HG02973 (cell line): Measurements from ENCODE around the gene DLEC1.

Source experiments
- ATAC-seq: cut with Tn5 transposase; IDR thresholded peaks from one replicate; pipeline ENCODE4 v1.9.1; 2021; ENCODE audit warnings: moderate library complexity; ENCODE audit not compliant: unreplicated experiment

DLEC1 gene, protein sequence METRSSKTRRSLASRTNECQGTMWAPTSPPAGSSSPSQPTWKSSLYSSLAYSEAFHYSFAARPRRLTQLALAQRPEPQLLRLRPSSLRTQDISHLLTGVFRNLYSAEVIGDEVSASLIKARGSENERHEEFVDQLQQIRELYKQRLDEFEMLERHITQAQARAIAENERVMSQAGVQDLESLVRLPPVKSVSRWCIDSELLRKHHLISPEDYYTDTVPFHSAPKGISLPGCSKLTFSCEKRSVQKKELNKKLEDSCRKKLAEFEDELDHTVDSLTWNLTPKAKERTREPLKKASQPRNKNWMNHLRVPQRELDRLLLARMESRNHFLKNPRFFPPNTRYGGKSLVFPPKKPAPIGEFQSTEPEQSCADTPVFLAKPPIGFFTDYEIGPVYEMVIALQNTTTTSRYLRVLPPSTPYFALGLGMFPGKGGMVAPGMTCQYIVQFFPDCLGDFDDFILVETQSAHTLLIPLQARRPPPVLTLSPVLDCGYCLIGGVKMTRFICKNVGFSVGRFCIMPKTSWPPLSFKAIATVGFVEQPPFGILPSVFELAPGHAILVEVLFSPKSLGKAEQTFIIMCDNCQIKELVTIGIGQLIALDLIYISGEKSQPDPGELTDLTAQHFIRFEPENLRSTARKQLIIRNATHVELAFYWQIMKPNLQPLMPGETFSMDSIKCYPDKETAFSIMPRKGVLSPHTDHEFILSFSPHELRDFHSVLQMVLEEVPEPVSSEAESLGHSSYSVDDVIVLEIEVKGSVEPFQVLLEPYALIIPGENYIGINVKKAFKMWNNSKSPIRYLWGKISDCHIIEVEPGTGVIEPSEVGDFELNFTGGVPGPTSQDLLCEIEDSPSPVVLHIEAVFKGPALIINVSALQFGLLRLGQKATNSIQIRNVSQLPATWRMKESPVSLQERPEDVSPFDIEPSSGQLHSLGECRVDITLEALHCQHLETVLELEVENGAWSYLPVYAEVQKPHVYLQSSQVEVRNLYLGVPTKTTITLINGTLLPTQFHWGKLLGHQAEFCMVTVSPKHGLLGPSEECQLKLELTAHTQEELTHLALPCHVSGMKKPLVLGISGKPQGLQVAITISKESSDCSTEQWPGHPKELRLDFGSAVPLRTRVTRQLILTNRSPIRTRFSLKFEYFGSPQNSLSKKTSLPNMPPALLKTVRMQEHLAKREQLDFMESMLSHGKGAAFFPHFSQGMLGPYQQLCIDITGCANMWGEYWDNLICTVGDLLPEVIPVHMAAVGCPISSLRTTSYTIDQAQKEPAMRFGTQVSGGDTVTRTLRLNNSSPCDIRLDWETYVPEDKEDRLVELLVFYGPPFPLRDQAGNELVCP (N-terminal part only)

GRCh38 chr3:38039101-38039898 is at the start of gene DLEC1:
Gene DLEC1 (plus strand): TSS chr3:38039208. CDS start chr3:38039226, 18 bp downstream.
- ATAC-seq, result peak; percentile 82

DNA sequence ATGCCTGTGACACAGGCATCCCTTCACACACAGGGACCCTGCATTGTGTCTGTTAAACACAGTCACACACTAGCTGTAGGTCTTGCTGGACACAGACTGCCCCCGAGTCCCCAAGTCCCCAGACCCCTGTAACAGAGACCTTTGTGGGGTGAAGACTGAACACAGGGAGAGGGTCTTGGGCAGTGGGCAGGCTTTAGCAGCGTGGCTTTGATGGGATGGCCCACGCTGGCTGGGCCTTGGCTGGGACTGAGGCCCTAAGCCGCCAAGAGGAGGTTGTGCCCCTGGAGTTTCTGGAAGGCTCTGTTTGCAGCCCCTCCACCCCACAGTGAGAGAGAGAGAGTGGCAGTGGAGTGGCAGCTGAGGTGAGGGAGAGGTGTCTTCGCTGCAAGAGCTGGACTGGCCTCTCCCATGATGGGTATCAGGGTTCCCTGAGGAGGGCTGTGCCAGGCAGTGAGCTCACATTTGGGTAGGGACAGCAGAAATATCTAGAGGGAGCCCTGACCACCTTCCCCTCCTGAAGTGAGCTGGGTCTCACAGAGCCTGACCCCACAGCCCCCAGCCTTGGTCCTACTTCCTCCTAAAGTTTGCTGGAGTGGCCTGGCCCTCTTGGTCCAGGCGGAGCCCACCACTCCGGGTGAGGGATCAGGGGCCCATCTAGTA is 49.1 kb upstream of the DLEC1 start:
- no peak for ATAC-seq

DNA sequence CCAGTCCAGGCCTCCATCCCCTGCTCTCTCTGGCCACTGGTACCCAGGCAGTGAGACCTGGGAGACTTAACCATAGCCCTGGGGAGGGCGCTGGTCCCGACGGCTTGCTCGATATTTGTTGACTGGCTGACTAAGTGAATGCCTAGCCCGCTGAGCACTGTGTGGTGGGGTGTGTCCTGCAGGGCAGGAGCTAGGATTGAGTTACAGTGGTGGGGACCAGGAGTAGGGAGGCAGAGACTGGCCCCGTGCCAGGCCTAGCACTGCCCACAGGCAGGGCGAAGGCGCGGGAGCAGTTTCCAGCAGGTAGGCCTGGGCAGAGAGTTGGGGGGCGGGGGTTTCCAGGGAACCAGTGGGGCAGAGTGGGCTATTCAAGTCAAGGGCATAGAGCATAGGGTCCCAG is 48.5 kb upstream of the DLEC1 start, which contains the start of gene VILL:
VILL (plus strand) TSS at position 260 of the 400 bp plus-strand sequence. CDS start 2,887 bp downstream, outside the sequence.
- ATAC-seq, result no peak

- ATAC-seq, result no peak
Observed at GRCh38 chr3:37991109-37991508, 47.9 kb upstream of the DLEC1 start.

GRCh38 chr3:37991823-37992222 is 47.2 kb upstream of the DLEC1 start:
- ATAC-seq, result no peak

- ATAC-seq, result no peak
Observed at GRCh38 chr3:37992271-37993066, 46.5 kb upstream of the DLEC1 start.

- ATAC-seq, result no peak
Observed at GRCh38 chr3:37993067-37993455, 45.9 kb upstream of the DLEC1 start.

DNA sequence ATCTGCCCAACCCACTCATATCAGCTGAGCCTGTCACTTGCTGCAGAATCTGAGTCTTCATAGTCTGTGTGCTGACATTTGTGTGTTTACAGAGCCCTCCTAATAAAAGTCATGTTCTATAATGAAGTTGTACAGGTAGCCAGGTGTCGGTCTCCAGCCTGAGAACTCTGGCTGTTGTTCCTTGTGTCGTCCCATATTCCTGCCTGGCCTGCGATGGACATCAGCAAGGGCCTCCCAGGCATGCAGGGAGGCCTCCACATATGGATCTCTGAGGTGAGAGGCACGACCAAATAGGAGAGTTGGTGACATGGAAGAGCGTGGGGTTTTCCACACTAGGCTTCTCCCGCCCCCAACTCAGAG is 45.6 kb upstream of the DLEC1 start:
- ATAC-seq, result no peak

- ATAC-seq, result peak; percentile 58
Observed at GRCh38 chr3:37993820-37994638, 45.0 kb upstream of the DLEC1 start.

GRCh38 chr3:37994639-37994972 is 44.4 kb upstream of the DLEC1 start:
- no peak for ATAC-seq

DNA sequence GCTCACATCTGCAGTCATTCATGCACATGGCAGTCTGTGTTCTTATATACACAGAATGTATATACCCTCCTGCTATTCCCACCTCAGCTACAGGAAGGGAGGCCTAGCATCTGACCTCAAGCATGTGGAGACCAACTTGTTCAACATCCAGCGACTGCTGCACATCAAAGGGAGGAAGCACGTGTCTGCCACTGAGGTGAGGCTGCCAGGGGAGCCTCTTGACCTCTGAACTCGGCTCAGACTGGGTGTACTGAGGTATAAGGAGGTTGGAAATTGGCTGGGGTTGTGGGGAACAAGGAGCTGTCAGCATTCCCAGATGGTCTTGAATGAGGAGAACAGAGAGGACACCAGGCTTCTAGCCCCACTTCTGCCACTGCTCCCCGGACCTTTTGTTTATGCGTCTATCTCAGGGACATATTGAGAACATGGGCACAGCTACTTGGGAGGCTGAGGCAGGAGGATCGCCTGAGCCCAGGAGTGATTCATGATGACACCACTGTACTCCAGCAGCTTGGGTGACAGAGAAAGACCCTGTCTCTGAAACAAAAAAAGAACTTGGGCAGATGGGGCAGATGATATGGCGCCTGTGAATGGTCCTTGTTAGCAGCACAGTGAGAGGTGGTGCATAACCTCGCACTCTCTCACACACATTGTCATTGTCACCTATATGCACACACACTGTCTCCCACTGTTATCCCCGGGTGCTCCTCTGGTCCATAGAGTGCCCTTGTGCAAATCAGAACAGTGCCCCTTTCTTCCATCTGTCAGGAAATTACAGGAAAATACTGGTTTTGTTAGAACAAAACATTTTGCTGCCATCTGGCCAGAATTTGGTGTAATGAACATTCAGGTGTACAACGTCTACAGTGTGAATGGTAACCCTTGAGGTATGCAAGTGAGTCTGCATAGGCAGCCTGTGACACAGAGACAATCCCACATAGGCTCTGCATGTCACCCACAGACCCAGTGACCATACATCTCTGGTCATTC is 43.1 kb upstream of the DLEC1 start:
- no peak for ATAC-seq

DNA sequence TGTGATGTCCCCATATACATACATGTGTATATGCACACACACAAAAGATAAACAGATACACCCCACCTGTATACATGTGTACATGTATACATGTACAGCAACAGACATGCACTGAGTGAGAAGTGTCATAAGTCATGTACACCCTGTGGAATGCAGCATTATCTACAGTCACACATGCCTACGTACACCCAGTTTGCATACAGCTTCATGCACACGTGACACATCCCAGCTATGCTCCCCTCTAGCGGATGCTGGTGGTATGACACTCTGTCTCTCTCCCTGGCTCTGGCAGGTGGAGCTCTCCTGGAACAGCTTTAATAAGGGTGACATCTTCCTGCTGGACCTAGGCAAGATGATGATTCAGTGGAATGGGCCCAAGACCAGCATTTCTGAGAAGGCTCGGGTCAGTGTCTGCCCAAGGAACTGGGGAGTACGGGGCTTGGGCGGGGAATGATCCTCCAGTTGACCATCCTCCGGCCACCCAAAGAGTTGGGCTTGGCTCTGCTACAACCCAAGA is 42.2 kb upstream of the DLEC1 start:
- peak; percentile 53 for ATAC-seq

- ATAC-seq, result no peak
Observed at GRCh38 chr3:37997342-37997741, 41.7 kb upstream of the DLEC1 start.

DNA sequence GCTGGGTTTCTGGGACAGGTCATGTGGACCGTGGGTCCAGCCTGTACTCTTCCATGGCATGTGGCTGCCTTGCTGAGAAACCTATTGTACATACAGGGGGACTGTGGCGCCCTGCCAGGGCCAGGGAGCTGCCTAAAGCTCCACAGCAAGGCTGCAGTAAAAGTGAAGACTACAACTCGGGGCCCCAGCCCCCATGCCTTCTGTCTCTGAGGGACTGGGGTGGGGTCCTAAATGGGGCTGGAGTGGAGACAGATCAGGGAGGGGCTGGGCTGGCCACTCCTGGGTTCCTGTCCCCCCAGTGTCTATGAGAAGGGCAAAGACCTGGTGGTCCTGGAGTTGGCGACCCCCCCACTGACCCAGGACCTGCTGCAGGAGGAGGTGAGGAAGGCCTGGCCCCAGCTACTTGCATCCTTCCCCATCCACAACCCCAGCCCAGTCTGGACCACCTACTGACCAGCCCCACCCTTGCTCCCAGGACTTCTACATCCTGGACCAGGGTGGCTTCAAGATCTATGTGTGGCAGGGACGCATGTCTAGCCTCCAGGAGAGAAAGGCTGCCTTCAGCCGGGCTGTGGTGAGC is 41.1 kb upstream of the DLEC1 start:
- no peak for ATAC-seq

DNA sequence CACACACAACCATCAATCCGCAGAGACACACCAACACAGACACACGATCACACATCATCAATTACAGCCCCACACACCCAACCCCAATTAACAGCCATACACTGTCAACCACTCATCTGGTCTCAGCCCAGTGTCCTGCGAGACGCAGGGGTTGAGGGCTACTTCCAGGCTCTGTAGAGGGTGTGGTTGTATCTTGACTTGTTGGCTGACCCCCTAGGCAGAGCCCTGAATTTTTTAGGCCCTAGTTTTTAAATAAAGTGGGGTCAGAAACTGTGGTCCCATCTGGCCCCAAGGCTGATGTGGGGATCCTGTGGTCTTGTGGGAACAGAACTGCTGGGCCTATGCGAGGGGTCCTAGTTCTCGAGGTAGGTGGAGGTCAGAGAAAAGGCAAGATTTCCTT is 39.2 kb upstream of the DLEC1 start:
- no peak for ATAC-seq

DNA sequence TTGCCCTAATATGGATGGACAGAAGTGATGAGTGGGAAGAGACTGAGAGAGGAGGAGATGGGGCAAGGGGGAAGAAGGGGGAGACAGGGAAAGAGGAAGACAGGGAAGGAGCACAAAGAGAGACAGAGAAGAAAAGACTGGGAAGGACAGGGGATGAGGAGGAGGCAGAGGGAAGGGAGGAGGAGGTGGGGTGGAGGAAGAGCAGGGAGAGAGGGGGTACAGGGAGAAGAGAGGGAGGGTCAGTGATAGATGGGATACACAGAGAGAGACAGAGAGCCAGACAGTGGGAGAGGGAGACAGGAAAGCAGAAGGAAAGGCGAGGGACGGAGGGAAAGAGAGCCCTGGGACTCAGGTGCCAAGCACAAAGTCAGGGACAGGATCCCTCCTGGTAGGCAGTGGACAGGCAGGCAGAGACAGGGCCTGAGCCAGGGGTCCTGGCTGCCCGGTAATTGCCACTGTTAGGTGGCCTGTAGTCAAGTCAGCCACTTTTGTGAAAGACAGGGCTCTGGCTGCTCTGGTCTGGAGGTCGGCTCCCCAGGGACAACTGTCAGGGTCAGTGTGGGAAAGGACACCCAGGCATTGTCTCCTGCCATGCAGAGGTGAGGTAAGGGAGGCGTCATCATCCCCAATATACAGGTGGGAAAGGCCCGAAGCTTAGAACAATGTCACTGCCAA is 38.6 kb upstream of the DLEC1 start:
- no peak for ATAC-seq
